Smooth muscle cell of the umbilical artery (primary cell): ENCODE measurements around the gene CENPQ. TPM values are rescaled to one million over a fixed set of nuclear protein-coding genes. Genes with fewer than 3 reads are reported as not detected.

Experiments used
- total RNA-seq: library from RNA; depleted of rRNA; stranded (reverse); fragments of >200 nt; gene quantifications from 2 replicates; pipeline ENCODE4 v1.2.3, GENCODE V29; 2014

The CENPQ gene, protein sequence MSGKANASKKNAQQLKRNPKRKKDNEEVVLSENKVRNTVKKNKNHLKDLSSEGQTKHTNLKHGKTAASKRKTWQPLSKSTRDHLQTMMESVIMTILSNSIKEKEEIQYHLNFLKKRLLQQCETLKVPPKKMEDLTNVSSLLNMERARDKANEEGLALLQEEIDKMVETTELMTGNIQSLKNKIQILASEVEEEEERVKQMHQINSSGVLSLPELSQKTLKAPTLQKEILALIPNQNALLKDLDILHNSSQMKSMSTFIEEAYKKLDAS
- total RNA-seq: 3.6 and 4.8 TPM in 2 replicates

DNA sequence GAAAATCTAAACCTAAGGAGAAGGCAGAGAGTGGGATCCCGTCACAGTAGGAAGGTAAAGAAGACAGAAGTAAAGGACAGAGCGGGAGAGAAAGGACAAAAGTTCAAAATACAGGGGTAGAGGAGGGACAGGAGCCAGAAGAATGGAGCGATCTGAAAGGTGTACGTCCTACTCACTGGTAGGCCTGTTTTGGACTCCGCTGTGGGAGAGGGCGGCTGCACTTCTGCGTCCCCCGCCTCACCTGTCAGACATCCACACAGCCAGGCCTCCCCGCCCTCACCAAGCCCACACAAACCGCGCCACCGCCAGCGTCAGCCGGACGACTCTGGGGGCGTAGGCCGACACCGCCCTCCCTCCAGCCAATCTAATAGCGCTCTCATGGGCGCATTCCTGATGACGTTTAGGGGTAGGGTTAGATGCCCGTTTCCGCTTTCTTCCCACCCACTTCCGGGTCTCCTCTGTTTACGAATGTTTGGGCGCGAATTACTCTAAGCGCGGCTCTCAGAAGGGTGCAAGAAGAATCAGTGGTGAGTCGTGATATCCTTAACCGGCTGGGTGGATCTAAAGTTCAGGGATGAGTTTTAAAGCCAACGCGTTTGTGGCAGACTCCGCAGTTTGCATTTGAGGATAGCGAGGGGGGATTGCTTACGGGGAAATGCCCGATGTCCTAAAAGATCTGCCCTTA, at the start of gene CENPQ, which contains the start of gene MMUT:
Gene CENPQ, plus strand, starts transcription at position 444 of the 685 bp plus-strand sequence. CDS start 6,807 bp downstream, outside the sequence.
Gene MMUT, minus strand, starts transcription at position 327 of the 685 bp plus-strand sequence. CDS start 3,787 bp downstream, outside the sequence.

DNA sequence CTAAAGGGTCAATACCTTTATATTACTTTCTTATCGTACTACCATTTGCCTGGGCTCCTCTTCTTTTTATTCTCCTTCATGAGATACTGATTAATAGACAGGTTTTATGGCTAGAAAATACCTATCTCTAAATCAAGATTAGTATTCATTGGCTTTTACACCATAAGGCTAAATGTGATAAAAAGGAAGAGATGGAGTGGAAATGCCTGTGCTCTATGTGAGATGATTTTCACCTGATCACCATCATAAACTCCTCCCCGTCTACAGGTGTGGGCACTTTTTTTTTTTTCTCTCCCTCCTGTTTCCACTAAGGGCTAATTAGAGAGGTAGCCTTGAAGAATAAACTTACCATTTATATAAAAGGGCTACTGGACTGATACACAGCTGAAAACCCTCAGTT, 36.5 kb downstream of the CENPQ start, which contains the start of gene GLYATL3:
Gene GLYATL3, plus strand, starts transcription at position 301 of the 400 bp plus-strand sequence. CDS start 12,068 bp downstream, outside the sequence.

Other genes with a start within 250 kb of the CENPQ start
- 17.8 and 28.7 TPM in 2 replicates for gene MMUT, start 117 bp upstream of the CENPQ start, total RNA-seq
- not detected in 2 replicates for gene GLYATL3, start 36.6 kb downstream of the CENPQ start, total RNA-seq
- 0.59 and 0.69 TPM in 2 replicates for gene C6orf141, start 87.3 kb downstream of the CENPQ start, total RNA-seq
- gene RHAG, start 173.5 kb downstream of the CENPQ start, total RNA-seq: not detected in 2 replicates